Stimulated activated effector memory CD8-positive, alpha-beta T cell treated with anti-CD3 and anti-CD28 coated beads, Interleukin-12 subunit alpha, Interleukin-12 subunit beta, amount 100 ng/mL, for 72 hours (primary cell): ENCODE data around the gene CAT.
A peak's percentile ranks its signal among the peaks of the same experiment; 100 is the strongest.

Experiments used
- ATAC-seq: fragments of 150-1000 bp; cut with Tn5 transposase; 2 replicates; pipeline ENCODE4 v1.10.0; 2021
- DNase-seq, 2 donors: peaks; one replicate each; pipeline ENCODE4 v3.0.0; 2021 to 2022; ENCODE audit warnings: low spot score in 2 of 2
- H3K27ac Mint-ChIP-seq: one replicate; pipeline ENCODE4 v1.8.0; 2022; ENCODE audit warnings: mild to moderate bottlenecking, mixed read lengths
- H3K36me3 Mint-ChIP-seq: one replicate; pipeline ENCODE4 v1.8.0; 2022; ENCODE audit warnings: mild to moderate bottlenecking, mixed read lengths
- H3K4me1 Mint-ChIP-seq: one replicate; pipeline ENCODE4 v1.8.0; 2022; ENCODE audit warnings: mixed read lengths
- H3K4me3 Mint-ChIP-seq: one replicate; pipeline ENCODE4 v1.8.0; 2022; ENCODE audit warnings: mild to moderate bottlenecking, mixed read lengths
- H3K9me3 Mint-ChIP-seq: one replicate; pipeline ENCODE4 v1.8.0; 2022; ENCODE audit warnings: mixed read lengths

Gene CAT

DNA sequence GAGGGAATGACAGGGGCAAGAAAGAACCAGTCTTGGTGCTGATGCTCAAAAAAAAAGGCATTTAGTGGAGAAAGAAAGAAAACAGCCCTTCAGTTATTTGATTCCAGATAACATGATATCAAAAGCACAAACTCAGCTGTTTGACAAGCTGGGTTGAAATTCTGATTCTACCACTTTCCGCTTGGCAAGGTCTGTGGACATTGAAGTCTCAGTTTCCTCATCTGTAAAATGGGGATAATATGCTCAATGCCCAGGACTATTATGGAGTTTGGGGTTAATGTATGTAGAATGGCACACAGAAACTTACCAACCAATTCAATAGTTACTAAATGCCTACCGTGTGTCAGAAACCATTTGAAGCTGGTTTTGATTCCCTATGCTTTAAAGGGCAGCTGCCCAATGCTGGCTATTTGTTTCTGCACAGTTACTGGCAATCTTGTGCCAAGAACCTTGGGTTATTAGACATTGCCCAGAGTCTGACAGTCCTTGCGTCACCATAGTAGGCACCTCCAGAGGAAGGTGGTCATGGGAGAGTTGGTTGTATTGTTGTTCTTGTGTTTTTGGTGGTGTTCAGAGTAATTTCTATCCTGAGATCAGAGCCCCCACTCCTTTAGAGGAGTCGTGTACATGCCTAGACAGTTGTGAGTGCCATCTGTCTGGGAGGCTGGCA, 55.3 kb downstream of the CAT start:
- ATAC-seq (no peak), DNase-seq (no peak)
- H3K27ac Mint-ChIP-seq: no peak overlapping the region
- no peak overlapping the region for H3K4me3 Mint-ChIP-seq
- H3K9me3 Mint-ChIP-seq: no peaks in the 10 kb centered on the region
- H3K4me1 Mint-ChIP-seq: no peaks in the 10 kb centered on the region
- H3K36me3 Mint-ChIP-seq: no peaks in the 10 kb centered on the region

DNA sequence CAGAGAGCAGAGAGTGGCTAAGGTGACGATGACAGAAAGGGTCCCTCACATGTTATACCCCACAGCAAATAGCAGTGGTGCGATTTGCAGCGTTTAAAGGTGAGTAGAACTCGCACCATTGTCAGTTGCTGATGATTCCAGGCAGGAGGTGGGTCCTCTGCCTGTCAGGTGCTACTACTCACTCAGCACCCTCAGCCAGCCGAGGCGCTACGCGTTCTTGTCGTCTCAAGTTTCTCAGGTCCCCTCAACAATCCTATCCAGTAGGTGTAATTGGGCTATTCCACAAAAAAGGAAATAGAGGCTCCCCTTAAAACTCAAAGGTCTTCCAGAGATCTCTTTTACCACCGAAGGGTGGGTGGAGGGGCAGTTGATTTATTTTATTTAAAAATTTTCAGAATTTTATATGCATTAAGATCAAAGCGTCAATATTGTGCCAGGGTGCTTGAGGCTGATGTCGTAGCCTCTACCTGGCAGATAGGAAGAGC, 56.5 kb downstream of the CAT start:
- H3K4me1 Mint-ChIP-seq: no peaks in the 10 kb centered on the region
- no peak overlapping the region for H3K27ac Mint-ChIP-seq
- ATAC-seq (no peak), DNase-seq (no peak)
- no peaks in the 10 kb centered on the region for H3K9me3 Mint-ChIP-seq
- H3K4me3 Mint-ChIP-seq: no peak overlapping the region
- no peaks in the 10 kb centered on the region for H3K36me3 Mint-ChIP-seq

- Mint-ChIP-seq H3K27ac (no peak overlapping the region), H3K36me3 (no peaks in the 10 kb centered on the region), H3K9me3 (no peaks in the 10 kb centered on the region), H3K4me3 (no peak overlapping the region), H3K4me1 (no peaks in the 10 kb centered on the region)
- no peak for DNase-seq
- no peak for ATAC-seq
Measured at GRCh38 chr11:34495724-34496377, 57.1 kb downstream of the CAT start.

DNA sequence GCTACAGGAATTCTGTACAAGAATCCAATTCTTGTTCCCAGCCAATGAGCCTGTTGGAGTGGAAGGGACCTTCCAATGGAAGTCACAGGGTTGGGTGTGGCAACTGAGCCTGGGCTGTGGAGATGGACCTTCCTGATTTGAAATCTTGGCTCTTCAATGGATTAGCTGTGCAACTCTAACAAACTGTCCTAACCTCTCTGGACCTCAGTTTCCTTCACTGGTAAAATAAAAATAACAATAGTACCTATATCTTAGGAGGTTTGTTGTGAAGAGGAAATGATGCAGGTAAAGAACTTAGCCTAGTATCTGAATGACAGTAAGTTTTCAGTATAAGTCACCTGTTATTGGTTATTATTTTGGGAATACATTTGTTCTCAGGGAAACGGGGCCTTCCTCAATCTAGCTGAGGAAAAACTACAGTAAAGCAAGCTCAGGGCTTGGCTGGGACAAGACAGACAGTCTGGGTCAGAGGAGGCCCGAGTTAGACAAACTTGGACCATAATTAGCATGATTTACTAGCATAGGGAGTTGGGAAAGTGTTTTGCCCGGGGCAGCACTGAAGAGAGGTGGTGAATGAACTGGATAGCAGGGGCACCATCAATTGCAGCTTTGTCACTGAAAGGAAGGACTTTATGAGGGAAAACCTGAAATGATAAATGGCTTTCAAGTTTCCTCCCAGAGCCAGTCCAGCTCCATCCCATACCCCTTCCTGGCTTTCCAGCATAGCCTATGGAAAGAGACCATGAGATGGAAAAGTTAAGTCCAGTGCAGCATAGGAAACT, 61.2 kb downstream of the CAT start:
- DNase-seq (no peak), ATAC-seq (no peak)
- Mint-ChIP-seq H3K36me3 (no peaks in the 10 kb centered on the region), H3K4me1 (no peaks in the 10 kb centered on the region), H3K4me3 (no peak overlapping the region), H3K27ac (no peak overlapping the region), H3K9me3 (no peaks in the 10 kb centered on the region)

GRCh38 chr11:34501500-34501899, 62.8 kb downstream of the CAT start:
- H3K9me3 Mint-ChIP-seq: no peaks in the 10 kb centered on the region
- no peaks in the 10 kb centered on the region for H3K4me1 Mint-ChIP-seq
- DNase-seq: no peak

GRCh38 chr11:34501949-34502348, 63.2 kb downstream of the CAT start:
- no peaks in the 10 kb centered on the region for H3K9me3 Mint-ChIP-seq
- no peak for ATAC-seq
- H3K4me1 Mint-ChIP-seq: no peaks in the 10 kb centered on the region
- no peaks in the 10 kb centered on the region for H3K36me3 Mint-ChIP-seq
- no peak overlapping the region for H3K4me3 Mint-ChIP-seq
- no peak overlapping the region for H3K27ac Mint-ChIP-seq
- no peak for DNase-seq

More at GRCh38 chr11:34501500-34501899, 62.8 kb downstream of the CAT start:
- Mint-ChIP-seq H3K27ac (no peak overlapping the region), H3K4me3 (no peak overlapping the region), H3K36me3 (no peaks in the 10 kb centered on the region)
- ATAC-seq: no peak

GRCh38 chr11:34502949-34503348, 64.2 kb downstream of the CAT start:
- ATAC-seq (no peak), DNase-seq (no peak)
- Mint-ChIP-seq H3K4me3 (no peak overlapping the region), H3K9me3 (no peaks in the 10 kb centered on the region), H3K36me3 (no peaks in the 10 kb centered on the region), H3K4me1 (no peaks in the 10 kb centered on the region), H3K27ac (no peak overlapping the region)

- no peak for ATAC-seq
- Mint-ChIP-seq H3K27ac (no peak overlapping the region), H3K36me3 (no peaks in the 10 kb centered on the region), H3K4me3 (no peak overlapping the region), H3K9me3 (no peaks in the 10 kb centered on the region), H3K4me1 (no peaks in the 10 kb centered on the region)
- DNase-seq: no peak
Measured at GRCh38 chr11:34505874-34506273, 67.1 kb downstream of the CAT start.

DNA sequence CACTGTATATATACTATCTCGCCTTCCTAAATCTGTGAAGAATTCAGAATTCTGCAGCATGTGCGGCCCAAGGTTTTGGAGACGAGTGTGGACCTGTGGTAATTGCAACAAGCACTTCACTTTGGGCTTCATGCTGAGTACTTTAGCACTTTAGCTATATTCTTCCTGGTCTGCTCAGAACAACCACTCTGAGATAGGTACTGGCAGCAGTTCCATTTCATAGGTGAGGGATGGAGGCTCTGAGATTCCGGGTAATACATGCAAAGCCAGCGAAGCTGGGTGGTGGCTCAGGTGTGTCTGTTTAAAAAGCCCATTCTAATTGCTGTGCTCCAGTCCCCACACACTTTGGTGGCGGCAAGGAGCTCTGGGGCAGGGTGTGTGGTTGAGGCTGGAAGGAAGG, 68.4 kb downstream of the CAT start:
- no peak overlapping the region for H3K4me3 Mint-ChIP-seq
- no peaks in the 10 kb centered on the region for H3K36me3 Mint-ChIP-seq
- no peak overlapping the region for H3K27ac Mint-ChIP-seq
- ATAC-seq (no peak), DNase-seq (no peak)
- H3K4me1 Mint-ChIP-seq: no peaks in the 10 kb centered on the region
- no peaks in the 10 kb centered on the region for H3K9me3 Mint-ChIP-seq

GRCh38 chr11:34507610-34508009, 68.9 kb downstream of the CAT start:
- no peak for DNase-seq
- no peaks in the 10 kb centered on the region for H3K4me1 Mint-ChIP-seq
- H3K36me3 Mint-ChIP-seq: no peaks in the 10 kb centered on the region
- no peak overlapping the region for H3K27ac Mint-ChIP-seq
- no peak overlapping the region for H3K4me3 Mint-ChIP-seq
- H3K9me3 Mint-ChIP-seq: no peaks in the 10 kb centered on the region
- no peak for ATAC-seq

GRCh38 chr11:34508524-34508923, 69.8 kb downstream of the CAT start:
- H3K36me3 Mint-ChIP-seq: no peaks in the 10 kb centered on the region
- H3K27ac Mint-ChIP-seq: no peak overlapping the region
- no peak overlapping the region for H3K4me3 Mint-ChIP-seq
- no peak for ATAC-seq
- H3K4me1 Mint-ChIP-seq: no peaks in the 10 kb centered on the region
- H3K9me3 Mint-ChIP-seq: no peaks in the 10 kb centered on the region
- DNase-seq: no peak

- no peak for ATAC-seq
- H3K36me3 Mint-ChIP-seq: no peaks in the 10 kb centered on the region
- no peaks in the 10 kb centered on the region for H3K4me1 Mint-ChIP-seq
- DNase-seq: no peak
- H3K4me3 Mint-ChIP-seq: no peak overlapping the region
- H3K9me3 Mint-ChIP-seq: no peaks in the 10 kb centered on the region
- no peak overlapping the region for H3K27ac Mint-ChIP-seq
Measured at GRCh38 chr11:34509336-34509876, 70.7 kb downstream of the CAT start.

GRCh38 chr11:34510218-34510617, 71.5 kb downstream of the CAT start:
- Mint-ChIP-seq H3K4me1 (no peaks in the 10 kb centered on the region), H3K9me3 (no peaks in the 10 kb centered on the region), H3K36me3 (no peaks in the 10 kb centered on the region), H3K4me3 (no peak overlapping the region), H3K27ac (no peak overlapping the region)
- DNase-seq (no peak), ATAC-seq (no peak)

DNA sequence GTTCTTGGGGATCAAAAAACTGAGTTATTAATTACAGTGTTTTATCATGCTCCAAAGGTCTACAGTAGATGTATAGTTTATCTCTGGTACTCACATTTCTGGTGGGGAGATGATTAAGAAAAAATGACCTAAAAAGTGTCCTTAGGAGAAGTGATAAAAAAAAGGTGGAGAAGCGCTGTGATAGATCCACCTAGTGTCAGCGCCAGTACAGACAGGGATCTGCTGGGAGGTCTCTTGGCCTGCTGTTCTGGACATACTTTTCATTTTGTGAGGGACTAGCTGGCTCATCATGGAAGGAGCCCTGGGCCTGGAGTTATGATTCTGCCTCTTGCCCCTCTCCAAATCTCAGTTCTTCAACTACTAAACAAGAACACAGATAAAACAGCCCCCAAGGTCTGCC, 71.9 kb downstream of the CAT start:
- H3K9me3 Mint-ChIP-seq: no peaks in the 10 kb centered on the region
- H3K4me3 Mint-ChIP-seq: no peak overlapping the region
- H3K36me3 Mint-ChIP-seq: no peaks in the 10 kb centered on the region
- no peaks in the 10 kb centered on the region for H3K4me1 Mint-ChIP-seq
- no peak for DNase-seq
- H3K27ac Mint-ChIP-seq: no peak overlapping the region
- ATAC-seq: no peak

DNA sequence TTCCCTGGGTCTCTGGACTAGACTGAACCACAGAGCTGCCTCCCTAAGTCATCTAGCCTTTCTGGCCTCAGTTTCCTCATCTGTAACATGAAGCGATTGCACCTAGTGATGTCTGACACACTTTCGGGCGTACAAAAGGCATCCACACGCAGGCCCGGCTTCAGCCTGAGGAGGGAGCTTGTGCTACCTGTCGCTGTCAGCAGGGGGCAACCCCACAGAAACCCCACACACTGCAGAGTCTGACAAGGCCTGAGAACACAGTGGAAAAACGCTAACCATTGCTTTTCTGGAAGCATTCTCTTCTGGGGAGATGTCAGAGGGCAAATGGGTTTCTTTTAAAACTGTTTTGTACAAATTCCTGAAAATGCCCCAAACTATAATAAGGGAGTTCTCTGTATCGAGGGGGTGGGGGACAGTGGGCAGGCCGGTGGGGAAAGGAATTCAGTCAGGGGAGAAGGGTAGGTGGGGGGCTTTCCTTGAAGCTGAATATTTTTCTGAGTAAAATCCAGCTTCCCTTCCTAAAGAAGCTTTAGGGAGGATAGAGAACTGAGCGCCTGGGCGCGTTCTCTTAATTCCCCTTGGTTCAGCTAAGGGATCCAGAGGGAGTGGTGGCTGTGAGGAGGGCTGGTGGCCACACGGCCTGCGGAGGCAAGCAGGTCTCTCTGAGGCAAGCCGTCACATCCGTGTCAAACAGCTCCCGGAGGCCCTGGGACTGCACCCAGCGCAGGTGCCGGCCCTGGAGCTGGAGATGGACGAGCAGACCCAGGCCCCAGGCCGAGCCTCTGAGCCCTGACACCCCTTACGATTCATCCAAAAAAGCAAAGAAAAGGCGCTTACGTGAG, 74.3 kb downstream of the CAT start:
- Mint-ChIP-seq H3K27ac (no peak overlapping the region), H3K4me1 (no peaks in the 10 kb centered on the region), H3K4me3 (no peak overlapping the region), H3K9me3 (no peaks in the 10 kb centered on the region), H3K36me3 (no peaks in the 10 kb centered on the region)
- DNase-seq: peak; percentile 35 to 74
- peak; percentile 82 for ATAC-seq
